ENCODE measurements around the gene MPZL1.
A peak's percentile ranks its signal among the peaks of the same experiment; 100 is the strongest.

Gene MPZL1

GRCh38 chr1:167693425-167694045, 28.2 kb upstream of the MPZL1 start:
- intact Hi-C loops (cut with DNase I): no loop called here
- DNase-seq: no peak

DNA sequence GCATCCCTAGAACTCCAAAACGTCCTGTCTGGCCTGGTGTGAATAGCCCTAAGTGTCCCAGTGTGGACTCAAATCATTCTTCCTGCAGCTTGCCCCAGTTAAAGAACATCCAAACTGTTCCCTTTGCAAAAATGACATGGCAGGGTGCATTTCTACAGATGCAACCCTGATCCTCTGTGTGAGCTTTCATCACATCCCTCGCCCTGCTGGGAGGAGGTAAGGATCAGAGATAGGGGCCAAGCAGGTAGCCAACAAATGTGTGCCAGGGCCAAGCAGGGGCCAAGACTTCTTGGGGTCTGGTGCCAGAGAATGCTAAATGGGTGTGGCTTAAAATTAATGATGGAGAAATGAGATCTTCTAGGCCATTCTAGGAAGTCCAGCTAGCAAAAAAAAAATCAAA, 27.1 kb upstream of the MPZL1 start:
- DNase-seq: no peak
- intact Hi-C loops (cut with DNase I): no loop called here

DNA sequence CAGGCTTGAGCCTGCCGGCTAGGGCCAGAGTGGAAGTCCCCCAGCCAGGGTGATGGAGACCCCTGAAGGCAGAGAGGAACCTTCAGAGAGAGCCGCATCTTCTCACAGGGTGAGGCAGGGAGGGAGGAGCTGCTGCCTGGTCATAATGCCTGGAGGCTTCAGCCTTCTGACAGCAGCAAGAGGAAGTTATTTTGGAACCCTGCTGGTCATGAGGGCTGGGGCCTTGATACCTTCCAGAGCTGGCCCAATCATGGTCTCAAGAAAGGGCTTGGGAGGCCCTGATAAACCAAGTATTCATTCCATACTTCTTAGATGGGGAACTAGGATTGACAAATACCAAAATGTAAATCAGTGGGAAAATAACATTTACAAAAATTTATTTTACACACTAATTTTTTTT, 26.6 kb upstream of the MPZL1 start:
- intact Hi-C loops (cut with DNase I): no loop called here

GRCh38 chr1:167695756-167696561, 25.8 kb upstream of the MPZL1 start:
- intact Hi-C loops (cut with DNase I): no loop called here
- DNase-seq: no peak

More for the DNA sequence above, 26.6 kb upstream of the MPZL1 start:
- no peak for DNase-seq

DNA sequence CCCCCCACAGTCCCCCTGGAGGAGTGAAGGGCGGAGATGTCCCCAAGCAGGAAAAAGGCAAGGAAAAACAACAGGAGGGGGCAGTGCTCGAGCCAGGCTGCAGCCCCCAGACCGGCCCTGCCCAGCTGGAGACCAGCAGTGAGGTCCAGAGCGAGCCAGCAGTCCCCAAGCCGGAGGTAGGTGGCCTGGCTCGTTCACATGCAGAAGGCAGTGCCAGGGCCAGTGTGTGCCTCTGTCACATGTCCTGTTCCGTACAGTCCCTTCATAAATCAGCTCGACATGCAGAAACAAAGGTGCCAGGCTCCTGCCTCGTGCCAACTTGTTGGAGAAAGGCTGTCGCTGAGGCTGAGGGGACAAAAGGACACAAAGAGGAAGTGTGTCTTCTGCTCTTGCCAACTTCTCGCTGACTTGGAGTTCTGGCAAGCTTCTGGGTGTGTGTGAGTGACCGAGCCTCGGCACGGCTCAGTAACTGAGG, 24.1 kb upstream of the MPZL1 start:
- peak in 37 of 42 donors; percentile 12 to 73 (median 46) for DNase-seq
- intact Hi-C loops (cut with DNase I): no loop called here

GRCh38 chr1:167698313-167698712, 23.5 kb upstream of the MPZL1 start:
- intact Hi-C loops (cut with DNase I): no loop called here
- DNase-seq: no peak

GRCh38 chr1:167701510-167701909, 20.3 kb upstream of the MPZL1 start:
- intact Hi-C loops (cut with DNase I): no loop called here
- DNase-seq: no peak

- intact Hi-C loops (cut with DNase I): no loop called here
- DNase-seq: no peak
These were observed 18.2 kb upstream of the MPZL1 start for GRCh38 chr1:167703557-167703956.

DNA sequence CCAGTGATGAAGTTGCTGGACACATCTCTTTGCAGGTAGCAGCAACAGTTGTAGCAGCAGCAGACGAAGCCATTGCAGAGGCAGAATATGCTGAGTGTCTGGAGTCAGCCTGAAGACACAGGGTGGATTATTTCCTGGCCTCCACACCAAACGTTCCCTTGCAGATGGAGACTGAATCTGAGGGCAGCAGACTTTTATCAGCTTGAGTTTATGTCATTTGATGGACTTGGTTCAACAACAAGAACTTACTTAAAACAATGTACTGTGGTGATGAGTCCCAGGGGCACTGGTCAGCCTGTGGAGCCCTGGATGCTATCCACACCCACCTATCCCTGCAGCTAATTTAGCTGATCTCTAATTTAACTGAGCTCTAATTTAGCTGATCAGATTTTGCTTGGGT, 17.1 kb upstream of the MPZL1 start:
- intact Hi-C loops (cut with DNase I): no loop called here
- DNase-seq: no peak

DNA sequence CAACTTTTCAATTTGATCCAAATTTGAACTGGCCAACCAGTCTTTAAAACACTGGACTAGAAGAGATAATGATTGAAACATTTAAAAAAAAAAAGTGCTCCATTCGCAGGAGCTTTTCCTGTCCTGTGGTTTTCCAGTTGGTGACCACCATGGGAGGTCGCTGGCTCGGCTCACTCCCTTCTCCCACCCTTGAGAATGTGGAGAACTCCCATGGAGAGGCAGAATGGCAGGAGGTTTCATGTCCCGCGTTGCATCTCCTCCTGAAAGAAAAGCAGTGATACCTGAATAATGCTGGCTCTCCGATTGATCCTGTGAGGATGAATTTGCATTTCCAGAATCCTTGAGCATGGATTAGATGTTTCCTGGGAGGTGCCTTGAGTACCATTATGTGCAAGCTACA, 16.5 kb upstream of the MPZL1 start:
- no peak for DNase-seq
- intact Hi-C loops (cut with DNase I): no loop called here

DNA sequence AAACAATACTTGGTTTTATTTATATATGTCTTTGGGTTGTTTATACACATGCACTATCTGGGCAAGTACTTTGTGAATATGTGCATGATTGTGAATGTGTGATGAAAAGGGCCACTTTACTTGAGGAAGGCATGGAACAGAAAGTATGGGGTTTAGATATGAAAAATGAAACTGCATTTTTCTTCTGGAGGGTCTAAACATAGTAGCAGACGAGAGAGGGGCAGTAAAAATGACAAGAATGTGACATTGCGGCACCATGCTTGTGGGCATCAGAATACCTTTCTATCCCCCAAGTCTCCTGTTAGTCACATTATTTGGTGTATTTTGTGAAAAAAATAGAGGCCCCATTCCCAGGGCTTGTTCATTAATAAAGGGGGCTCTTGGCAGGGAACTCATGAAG, 15.4 kb upstream of the MPZL1 start:
- intact Hi-C loops (cut with DNase I): no loop called here
- no peak for DNase-seq

DNA sequence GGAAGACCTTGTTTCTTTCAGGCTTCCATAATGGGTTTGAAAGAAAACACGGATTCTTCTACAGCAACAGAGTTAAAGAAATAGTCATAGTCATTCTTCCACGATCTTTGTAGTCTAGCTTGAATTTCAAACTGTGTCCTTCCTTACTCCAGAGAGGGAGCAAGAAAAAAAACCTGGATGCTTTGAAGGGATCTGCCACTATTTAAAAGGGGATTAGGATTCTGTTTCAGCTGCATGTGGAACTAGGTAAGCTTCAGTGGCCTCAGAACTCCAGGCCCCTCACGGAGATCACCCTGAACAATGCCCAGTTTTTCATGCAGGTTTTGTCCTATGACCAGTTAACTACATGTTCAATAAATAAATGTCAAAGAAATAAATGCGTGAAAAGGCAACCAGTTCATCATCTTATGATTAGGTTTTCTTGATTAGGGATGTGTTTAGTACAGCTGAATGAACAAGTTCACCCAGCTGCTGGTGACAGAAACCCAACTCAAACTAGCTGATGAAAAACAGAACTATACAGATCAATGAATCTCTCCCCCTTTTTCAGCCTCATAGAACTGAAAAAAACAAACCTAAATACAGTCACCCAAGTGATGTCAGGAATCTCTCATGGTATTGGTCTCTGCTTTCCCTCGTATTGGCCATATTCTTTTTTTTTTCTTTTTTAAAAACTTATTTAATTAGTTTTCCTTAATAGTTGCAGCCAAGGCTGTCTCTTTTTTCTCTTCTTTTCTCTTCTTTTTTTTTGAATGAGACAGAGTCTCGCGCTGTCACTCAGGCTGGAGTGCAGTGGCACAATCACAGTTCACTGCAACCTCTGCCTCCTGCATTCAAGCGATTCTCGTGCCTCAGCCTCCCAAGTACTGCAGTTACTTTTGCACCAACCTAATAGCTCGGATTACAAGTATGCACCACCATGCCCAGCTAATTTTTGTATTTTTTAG, 14.6 kb upstream of the MPZL1 start:
- intact Hi-C loops (cut with DNase I): no loop called here

DNA sequence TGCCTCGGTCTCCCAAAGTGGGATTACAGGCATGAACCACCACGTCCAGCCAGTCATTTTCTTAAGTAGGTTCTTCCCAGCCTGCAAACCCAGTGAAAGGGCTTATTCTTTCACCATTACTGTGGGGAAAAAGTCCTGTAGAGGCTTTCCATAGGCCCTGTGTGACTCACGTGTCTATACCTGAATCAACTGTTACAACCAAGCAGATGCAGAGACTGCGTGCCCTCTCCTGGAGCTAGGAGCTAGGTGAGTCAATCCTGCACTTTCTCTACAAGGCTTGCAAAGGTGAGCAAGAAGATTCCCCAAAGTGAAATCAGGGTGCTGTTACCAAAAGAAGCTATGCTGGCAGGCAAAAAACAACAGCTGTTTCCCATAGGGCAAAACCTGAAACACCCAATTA, 13.8 kb upstream of the MPZL1 start:
- DNase-seq: peak in 1 of 42 donors; percentile 36
- intact Hi-C loops (cut with DNase I): no loop called here

More for the DNA sequence above, 14.6 kb upstream of the MPZL1 start:
- peak in 1 of 42 donors; percentile 14 for DNase-seq

DNA sequence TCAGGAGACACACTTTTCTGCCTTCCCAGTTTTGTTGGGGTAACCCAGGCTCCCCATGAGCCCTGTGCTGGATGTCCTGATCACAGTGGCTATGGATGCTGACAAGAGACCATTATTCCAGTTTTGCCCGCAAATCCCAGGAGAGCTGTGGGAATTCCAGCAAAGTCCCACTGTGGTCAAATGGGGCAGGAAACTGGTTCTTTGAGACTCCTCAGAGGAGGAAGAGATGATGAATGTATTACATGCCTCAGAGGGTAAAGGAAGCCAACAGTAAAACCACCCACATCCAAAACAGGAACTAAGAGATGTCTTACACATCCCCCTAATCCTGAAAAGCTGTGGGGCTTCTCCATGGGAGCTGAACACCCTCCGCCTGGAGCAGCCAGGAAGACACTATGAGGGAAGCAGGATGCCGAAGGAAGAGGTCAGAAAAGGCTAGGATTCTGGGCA, 12.8 kb upstream of the MPZL1 start:
- DNase-seq: no peak
- intact Hi-C loops (cut with DNase I): no loop called here

- intact Hi-C loops (cut with DNase I): no loop called here
- no peak for DNase-seq
These were observed 10.9 kb upstream of the MPZL1 start for GRCh38 chr1:167710836-167711235.

GRCh38 chr1:167711797-167712196, 10.0 kb upstream of the MPZL1 start:
- no peak for DNase-seq
- intact Hi-C loops (cut with DNase I): no loop called here

DNA sequence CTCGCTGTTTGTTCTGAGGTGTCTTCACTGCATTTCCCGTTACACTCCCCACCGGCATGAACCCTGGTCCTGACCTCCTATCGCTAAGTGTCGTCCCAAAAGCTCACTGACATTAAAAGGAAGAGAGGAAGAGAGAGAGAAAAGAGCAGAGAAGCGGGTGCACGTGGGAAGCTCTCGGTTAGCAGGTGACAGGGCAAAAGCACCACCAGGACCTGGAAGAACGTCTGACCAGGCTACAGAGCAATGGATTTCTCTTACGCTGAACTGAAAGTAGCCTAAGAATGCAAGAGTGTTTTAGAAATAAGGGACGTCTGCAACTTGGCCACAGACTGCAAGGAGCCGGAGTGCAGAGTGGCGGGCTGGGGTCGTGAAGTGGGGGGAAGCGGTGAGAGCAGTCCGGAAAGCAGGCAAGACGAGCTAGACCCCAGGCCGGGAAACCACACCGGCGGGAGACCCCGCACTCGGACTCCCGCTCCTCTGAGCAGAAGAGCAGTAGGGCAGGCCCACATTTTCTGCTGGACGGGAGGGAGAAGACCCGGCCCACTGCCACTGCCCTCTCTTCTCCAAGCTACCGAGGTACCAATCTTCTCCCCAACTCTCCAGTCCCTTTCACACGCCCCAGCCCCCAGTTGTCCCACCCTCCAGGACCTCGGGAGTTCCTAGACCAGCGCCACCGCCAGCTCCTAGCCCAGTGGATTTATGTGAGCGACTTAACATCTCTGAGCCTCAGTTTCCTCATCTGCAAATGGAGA, 8.3 kb upstream of the MPZL1 start:
- peak in 12 of 42 donors; percentile 14 to 52 (median 22) for DNase-seq
- intact Hi-C loops (cut with DNase I): no loop called here

DNA sequence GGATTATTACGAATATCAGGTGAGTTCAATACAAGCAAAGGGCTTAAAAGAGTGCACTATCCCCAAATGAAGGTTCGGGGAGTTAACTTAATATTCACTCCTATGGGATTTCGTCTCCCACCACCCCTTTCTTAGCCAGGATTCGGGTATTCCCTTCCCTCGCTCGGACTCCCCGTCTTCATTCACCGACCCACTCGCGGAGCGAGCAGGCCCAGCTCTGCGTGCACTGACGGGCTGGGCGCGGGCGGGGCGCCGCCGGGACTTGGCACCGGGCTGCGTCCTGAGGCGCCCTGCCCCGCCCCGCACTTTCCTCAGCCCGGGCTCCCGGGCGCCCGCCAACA, 7.7 kb upstream of the MPZL1 start:
- DNase-seq: peak in 28 of 42 donors; percentile 45 to 91 (median 78)
- intact Hi-C loops (cut with DNase I): no loop called here
